ENCODE data around the gene EMC1. TPM values are rescaled to one million over a fixed set of nuclear protein-coding genes. Genes with fewer than 3 reads are reported as not detected.

Gene EMC1
- total and polyA plus RNA-seq, 9 donors, result 15.0 to 53.9 (median 34.4) TPM

DNA sequence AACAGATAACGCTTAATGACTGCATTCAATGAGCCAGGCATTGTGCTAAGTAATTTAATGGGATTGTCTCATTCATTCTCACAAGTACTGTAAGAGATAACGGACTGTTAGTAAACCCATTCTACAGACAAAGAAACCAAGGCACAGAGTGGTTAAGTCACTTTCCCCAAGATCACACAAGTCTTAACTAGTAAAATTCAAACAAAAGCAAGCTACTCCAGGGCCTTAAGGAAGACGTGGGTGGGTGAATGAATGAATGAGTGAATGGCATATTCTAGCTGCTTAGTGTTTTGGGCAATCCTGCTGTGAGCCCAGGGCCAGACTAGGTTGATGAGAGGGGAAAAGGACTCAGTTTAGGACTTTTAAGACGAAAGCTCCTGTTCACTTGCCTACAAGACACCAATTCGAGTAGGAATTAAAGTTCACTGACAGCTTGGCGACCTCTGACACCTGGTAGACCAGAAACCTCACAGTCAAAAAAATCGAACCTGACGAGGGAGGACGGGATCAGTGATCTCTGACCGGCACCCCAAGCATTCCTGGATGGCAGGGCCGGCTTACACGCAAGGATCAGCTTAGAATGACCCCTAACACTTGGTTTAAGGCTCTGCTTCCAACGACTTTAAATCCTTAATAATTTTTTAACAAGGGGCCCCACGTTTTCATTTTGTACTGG is 557 bp downstream of the EMC1 start:
- intact Hi-C loops (cut with DNase I), result loop anchor here in 1 of 4 donors (5.0 kb wide), 1 partner anchor 407 kb away; no protein-coding TSS in a partner anchor
- no peak for DNase-seq
- no peaks in the 10 kb centered on the region for H3K9me3 ChIP-seq
- no peaks in the 10 kb centered on the region for H3K36me3 ChIP-seq
- peaks cover 15% of the 10 kb centered on the region for H3K4me1 ChIP-seq (ENCODE audit: insufficient read depth)
- H3K4me3 ChIP-seq, result peak overlapping the region; percentile 80
- no peaks in the 10 kb centered on the region for H3K27me3 ChIP-seq
- no peak for TF ChIP-seq EP300 (IDR thresholded peaks at IDR 0.05)
- no peak for TF ChIP-seq POLR2A (IDR thresholded peaks at IDR 0.05)
- TF ChIP-seq, protein P1, sequence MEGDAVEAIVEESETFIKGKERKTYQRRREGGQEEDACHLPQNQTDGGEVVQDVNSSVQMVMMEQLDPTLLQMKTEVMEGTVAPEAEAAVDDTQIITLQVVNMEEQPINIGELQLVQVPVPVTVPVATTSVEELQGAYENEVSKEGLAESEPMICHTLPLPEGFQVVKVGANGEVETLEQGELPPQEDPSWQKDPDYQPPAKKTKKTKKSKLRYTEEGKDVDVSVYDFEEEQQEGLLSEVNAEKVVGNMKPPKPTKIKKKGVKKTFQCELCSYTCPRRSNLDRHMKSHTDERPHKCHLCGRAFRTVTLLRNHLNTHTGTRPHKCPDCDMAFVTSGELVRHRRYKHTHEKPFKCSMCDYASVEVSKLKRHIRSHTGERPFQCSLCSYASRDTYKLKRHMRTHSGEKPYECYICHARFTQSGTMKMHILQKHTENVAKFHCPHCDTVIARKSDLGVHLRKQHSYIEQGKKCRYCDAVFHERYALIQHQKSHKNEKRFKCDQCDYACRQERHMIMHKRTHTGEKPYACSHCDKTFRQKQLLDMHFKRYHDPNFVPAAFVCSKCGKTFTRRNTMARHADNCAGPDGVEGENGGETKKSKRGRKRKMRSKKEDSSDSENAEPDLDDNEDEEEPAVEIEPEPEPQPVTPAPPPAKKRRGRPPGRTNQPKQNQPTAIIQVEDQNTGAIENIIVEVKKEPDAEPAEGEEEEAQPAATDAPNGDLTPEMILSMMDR (IDR thresholded peaks at IDR 0.05), result no peak
- H3K27ac ChIP-seq, result peak overlapping the region in 1 of 2 donors; percentile 93
- 9 to 11% (median 10%) methylated on average over 14 of the region's 14 CpGs for WGBS, 3 donors

DNA sequence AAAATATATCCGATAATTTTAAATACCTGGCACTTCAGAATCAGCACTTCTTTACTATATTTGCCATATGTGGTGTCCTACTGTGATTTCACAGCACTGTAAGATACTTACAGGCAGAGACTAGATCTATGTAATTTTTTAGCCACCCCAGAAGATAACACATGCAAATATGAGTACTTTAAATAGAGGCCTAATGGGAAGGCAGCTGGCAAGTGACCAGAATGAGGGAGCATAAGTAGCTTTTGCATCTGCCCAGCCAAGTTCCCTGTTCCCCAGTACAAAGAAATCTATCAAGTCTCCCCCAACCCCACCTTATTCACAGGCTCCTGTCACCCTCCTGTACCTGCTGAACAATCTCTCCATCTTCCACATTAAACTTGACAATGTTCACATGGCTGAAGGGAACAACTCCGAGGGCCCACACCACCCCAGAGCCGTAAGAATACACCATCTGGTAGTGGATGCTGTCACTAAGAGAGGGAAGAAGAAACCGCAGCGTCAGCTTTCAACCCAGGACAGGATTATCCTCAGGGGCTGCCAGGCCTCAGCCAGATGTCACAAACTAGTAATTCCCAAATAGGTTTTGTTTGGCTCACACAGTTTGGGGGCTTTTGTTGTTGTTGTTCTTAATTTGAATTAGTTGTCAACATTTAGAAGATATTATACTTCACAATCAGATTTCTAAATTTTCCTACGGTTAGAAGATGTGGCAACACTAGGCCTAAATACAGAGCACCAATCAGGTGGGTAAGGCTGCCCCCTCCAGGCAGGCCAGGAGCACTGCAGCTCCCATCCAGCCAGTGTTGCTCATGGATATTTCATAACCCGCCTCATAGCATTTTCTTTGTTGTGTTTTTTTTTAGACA is 10.4 kb downstream of the EMC1 start:
- whole genome bisulfite sequencing, 3 donors, result 43 to 50% (median 47%) methylated on average over 7 of the region's 7 CpGs
- no peaks in the 10 kb centered on the region for H3K36me3 ChIP-seq
- H3K4me3 ChIP-seq, result no peak overlapping the region
- H3K27ac ChIP-seq, result peak overlapping the region; percentile 11 to 42
- no peaks in the 10 kb centered on the region for H3K4me1 ChIP-seq (ENCODE audit: insufficient read depth)
- TF ChIP-seq POLR2A (IDR thresholded peaks at IDR 0.05), result no peak
- TF ChIP-seq, protein P1 (IDR thresholded peaks at IDR 0.05), result peak; percentile 74 to 92 (median 88)
- no peak for TF ChIP-seq EP300 (IDR thresholded peaks at IDR 0.05)
- peak; percentile 57 to 81 (median 76) for DNase-seq
- H3K9me3 ChIP-seq, result no peaks in the 10 kb centered on the region
- intact Hi-C loops (cut with DNase I), result loop anchor here in 2 of 4 donors (2.0 to 10.0 kb wide), 2 partner anchors 60 to 336 kb away; partner anchors contain the start of gene ALDH4A1 (in 1 of the 2)
- H3K27me3 ChIP-seq, result no peaks in the 10 kb centered on the region

DNA sequence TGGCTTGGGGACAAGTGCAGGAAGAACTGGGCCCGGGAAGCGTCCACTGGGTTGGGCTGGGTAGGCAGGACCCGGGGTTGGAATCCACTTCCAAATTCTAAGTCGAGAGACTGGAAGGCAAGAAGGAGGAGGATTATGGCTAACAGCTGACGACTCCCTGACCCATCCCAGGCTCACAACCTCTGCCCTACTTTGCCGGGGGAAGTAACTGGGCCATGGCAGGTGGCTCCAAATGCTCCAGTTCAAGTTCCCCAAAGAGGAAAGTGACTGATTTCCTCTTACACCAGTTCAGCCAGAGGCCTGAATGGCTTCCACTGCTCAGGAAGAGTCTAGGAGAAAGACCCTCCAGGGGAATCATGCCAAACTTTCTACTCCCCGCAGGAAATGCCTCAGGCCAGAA is 11.4 kb downstream of the EMC1 start:
- no peak overlapping the region for H3K4me3 ChIP-seq
- no peaks in the 10 kb centered on the region for H3K36me3 ChIP-seq
- H3K9me3 ChIP-seq, result no peaks in the 10 kb centered on the region
- H3K4me1 ChIP-seq (ENCODE audit: insufficient read depth), result no peaks in the 10 kb centered on the region
- WGBS, 3 donors, result 57 to 79% (median 66%) methylated on average over 7 of the region's 7 CpGs
- intact Hi-C loops (cut with DNase I), result loop anchor here in 2 of 4 donors (2.0 to 10.0 kb wide), 3 partner anchors 55 to 335 kb away; partner anchors contain the start of gene ALDH4A1 (in 2 of the 2)
- no peaks in the 10 kb centered on the region for H3K27me3 ChIP-seq
- TF ChIP-seq POLR2A (IDR thresholded peaks at IDR 0.05) (no peak), EP300 (IDR thresholded peaks at IDR 0.05) (no peak)
- TF ChIP-seq, protein P1 (IDR thresholded peaks at IDR 0.05), result no peak
- DNase-seq, result no peak
- no peak overlapping the region for H3K27ac ChIP-seq

DNA sequence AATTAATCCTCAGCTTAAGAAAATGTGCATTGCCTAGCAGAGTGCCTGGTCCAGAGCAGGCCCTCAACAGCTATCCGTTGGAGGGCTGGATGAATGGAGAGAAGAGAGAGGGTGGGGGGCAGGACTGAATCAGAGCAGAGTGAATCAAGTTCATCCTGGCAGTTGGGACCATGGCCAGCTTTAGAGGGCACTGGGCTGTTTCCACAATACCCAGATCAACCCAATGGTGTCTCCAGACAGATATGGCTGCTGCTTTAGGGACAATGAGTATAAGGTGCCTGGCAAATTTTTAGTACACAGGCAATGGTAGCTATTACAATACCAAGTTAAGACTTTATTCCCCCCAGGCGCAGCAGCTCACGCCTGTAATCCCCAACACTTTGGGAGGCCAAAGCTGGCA is 17.1 kb downstream of the EMC1 start:
- no peaks in the 10 kb centered on the region for H3K36me3 ChIP-seq
- H3K4me1 ChIP-seq (ENCODE audit: insufficient read depth), result peaks cover 19% of the 10 kb centered on the region
- no peaks in the 10 kb centered on the region for H3K9me3 ChIP-seq
- no peak for TF ChIP-seq EP300 (IDR thresholded peaks at IDR 0.05)
- no peak for TF ChIP-seq POLR2A (IDR thresholded peaks at IDR 0.05)
- TF ChIP-seq, protein P1 (IDR thresholded peaks at IDR 0.05), result no peak
- H3K4me3 ChIP-seq, result no peak overlapping the region
- DNase-seq, result no peak
- no peaks in the 10 kb centered on the region for H3K27me3 ChIP-seq
- peak overlapping the region in 1 of 2 donors; percentile 16 for H3K27ac ChIP-seq
- intact Hi-C loops (cut with DNase I), result loop anchor here in 2 of 4 donors (10.0 kb wide), 2 partner anchors 49 to 329 kb away; partner anchors contain the start of gene ALDH4A1 (in 1 of the 2)
- 95 to 98% (median 96%) methylated on average over 3 of the region's 3 CpGs for WGBS, 3 donors

Measured in ovary (tissue), 9 donors.